Measurements from ENCODE around the gene DERA.
"Not testable (repeated sequence)": the region's sequence is repeated elsewhere in the genome, so short reads cannot be mapped to it uniquely, and the experiment has no call there.

The DERA gene

DNA sequence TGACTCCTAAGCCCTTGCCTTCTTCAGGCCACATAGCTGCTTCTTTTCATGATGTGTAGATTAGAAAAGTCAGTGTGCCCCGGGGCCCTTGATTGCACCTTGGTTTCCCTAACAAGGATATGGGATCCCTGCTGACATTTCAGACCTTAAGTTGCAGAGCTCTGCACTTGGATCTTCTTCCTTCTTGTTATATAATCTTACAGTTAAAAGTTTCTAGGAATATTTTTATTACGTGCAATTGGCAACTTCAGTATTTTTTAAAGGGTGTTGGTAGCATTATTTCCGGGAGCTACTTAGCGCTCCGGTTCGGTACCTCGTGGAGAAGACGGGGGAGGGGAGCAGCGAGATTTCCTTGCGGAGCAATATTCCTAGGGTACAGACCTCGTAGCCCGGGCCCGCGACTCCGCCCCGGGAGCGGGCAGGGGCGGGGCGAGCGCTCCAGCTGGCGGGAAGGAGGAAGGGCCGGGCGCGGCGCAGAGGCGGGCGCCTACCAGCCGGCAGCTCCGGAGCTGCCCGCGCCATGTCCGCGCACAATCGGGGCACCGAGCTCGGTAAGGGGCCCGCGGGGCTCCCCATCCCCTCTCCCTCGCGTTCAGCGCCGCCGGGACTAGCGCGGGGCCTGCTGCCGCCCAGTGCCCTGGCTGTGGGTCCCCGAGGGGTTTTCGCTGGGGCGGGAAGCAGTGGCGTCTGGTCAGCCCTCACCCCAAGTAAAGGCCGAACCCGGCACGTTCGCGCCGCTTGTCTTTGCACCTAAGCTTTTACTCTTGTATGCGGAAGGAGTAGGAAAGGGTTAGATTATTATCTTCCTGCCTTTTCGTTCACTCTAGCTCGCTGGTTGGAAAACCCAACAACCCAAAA, at the start of gene DERA:
TSS of gene DERA (plus strand) at position 469 of the 858 bp plus-strand sequence. CDS start at position 521, 52 bp downstream.
- DNase-seq: peak in 13 of 14 donors; percentile 20 to 82 (median 64)

DNA sequence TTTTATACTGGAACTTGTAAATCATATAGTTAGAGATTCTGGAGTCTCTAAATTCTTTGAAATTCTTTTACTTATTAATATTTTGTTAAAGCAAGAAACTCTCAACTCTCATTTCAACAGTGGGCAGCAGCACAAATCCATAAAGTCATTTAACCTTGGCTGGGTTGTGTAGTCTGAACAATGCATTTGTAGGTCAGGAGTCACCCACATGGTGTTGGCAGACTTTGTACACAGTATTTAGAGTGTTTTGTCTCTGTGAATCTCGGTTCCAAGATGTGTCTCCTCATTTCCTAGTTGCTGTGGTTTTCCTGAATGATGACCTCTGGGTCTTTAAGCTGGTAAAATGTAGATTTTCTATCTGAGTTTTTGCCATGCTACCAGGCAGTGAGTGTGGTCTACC, 49.7 kb upstream of the DERA start:
- DNase-seq: no peak

DNA sequence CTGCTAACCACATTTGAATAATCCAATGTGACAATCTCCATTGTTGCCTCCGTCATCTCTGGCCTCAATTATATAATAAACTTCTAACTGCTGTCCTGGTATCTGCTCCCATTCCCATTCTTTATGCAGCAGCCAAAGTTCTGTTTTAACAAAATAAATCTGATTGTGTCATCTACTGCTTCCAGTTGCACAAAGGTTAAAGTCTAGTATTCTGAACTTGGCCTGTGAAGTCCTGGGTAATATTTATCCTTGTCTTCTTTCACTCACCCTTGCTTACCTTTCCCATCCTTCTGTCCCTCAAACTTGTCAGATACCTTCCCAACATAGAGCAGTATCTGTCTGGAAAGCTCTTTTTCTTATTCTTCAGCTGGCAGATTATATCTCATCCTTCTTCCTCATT, 48.3 kb upstream of the DERA start:
- no peak for DNase-seq

DNA sequence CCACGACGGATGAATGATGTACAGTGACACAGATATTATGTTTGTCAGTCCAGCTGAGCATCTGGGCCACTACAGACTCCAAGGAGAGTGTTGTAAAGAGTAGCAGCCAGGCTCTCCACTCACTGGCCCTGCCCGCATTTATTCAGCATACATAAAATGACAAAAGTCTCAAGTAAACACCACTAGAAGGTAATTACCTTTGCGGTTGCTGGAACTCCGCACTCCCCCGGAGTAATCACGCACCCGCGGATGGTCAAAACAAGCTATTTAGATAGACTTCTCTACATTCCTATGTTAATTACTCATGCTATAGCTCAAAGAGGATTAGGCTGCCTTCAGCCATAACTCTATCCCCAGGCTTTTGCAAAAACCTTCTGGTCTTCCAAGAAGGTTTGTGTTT, 47.8 kb upstream of the DERA start:
- DNase-seq: no peak

DNA sequence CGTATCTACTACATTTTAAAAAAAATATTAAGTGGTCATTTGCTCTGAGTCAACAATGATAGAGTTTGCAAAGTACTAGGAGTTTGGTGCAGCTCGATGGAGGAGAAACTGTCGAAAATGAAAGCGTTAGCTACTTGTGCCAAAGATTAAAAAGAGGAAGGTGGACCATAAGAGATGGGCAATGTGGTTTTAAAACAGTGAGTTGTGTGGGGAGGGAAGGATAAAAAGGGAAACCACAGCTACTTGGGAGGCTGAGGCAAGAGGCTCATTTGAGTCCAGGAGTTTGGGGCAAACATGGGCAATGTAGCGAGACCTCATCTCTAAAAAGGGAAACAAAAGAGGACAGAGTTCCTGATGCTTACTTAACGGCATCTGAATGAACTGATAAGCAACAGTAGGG, 47.1 kb upstream of the DERA start:
- DNase-seq: no peak

DNA sequence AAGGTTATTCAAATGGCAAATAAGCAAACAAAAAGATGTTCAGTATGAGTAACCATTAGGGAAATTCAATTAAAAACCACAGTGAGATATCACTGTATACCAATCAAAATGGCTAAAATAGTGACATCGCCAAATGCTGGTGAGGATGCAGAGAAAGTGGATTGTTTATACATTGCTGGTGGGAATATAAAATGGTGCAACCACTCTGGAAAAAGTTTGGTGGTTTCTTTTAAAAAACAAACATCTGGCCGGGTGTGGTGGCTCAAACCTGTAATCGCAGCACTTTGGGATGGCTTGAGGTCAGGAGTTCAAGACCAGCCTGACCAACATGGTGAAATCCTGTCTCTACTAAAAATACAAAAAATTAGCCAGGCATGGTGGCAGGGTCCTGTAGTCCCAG, 42.9 kb upstream of the DERA start:
- DNase-seq: no peak

DNA sequence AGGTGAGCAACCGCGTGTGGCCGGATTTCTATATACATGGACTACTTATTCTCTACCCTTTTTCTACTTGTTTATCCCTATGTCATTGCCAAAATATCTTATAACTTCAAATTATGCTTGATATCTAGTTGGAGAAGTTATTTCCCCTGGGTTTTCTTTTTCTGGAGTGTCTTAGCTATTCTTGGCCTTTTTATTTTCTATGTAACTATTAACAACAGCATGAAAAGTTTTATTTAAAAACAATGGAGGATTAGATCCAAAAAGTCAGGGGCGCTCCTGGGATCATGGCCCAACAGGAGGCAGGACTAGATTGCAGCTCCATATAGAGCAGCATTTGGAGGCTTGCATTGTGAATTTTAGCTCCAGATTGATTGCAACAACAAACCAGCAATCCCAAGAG, 37.6 kb upstream of the DERA start:
- DNase-seq: no peak

DNA sequence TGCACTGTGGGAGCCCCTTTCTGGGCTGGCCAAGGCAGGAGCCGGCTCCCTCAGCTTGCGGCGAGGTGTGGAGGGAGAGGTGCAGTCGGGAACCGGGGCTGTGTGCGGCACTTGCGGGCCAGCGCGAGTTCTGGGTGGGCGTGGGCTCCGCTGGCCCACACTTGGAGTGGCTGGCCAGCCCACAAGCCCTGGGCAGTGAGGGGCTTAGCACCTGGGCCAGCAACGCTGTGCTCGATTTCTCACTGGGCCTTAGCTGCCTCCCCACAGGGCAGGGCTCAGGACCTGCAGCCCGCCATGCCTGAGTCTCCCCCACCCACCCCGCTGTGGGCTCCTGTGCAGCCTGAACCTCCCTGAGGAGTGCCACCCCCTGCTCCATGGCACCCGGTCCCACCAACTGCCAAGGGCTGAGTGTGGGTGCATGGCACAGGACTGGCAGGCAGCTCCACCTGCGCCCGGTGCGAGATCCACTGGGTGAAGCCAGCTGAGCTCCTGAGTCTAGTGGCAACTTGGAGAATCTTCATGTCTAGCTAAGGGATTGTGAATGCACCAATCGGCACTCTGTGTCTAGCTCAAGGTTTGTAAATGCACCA, 36.5 kb upstream of the DERA start:
- not testable (repeated sequence) for DNase-seq

DNA sequence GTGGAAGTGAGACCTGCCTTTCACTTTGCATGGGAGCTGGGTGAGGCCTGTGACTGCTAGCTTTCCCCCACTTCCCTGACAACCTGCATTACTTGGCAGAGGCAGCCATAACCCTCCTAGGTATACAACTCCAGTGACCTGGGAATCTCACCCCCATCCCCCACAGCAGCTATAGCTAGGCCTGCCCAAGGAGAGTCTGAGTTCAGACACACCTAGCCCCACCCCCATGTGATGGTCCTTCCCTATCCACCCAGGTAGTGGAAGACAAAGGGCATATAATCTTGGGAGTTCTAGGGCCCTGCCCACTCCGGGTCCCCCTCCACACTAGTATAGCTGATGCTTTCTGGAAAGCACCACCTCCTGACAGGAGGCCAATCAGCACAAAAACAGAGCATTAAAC, 35.3 kb upstream of the DERA start:
- no peak for DNase-seq

DNA sequence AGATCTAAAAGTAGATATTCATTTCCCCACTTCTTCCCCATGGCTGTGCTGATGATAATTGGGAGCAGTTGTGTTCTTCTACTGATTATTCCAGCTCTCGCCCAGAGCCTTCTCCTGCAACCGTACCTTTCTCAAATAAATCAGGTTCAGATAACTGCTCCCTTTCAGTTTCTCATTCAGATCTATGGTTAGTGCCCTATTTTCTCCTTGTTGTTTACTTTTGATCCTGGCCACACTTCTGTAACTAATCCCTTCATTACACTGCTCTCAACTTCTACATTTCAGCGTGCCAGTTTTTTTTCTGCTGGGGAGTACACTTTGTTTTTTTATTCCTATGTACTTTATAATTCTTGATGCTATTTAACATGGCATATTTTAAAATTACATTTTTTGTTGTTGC, 31.7 kb upstream of the DERA start:
- no peak for DNase-seq

DNA sequence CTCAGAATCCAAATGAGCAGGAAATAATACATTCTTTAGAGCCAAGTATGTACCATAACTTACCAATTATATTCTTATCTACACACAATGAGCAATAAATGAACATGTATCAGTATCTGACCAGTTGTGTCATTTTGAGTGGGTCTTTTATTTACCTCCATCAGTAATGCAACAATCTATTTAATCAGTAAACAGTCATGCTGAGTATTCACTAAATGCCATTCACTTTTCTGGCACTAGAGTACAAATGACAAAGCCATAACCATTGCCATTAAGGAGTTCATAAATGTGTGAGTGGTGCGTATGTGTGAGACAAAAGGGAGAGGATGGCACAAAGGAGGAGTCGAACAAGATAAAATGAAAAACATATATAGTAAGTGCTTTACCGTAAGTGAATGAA, 30.4 kb upstream of the DERA start:
- no peak for DNase-seq

DNA sequence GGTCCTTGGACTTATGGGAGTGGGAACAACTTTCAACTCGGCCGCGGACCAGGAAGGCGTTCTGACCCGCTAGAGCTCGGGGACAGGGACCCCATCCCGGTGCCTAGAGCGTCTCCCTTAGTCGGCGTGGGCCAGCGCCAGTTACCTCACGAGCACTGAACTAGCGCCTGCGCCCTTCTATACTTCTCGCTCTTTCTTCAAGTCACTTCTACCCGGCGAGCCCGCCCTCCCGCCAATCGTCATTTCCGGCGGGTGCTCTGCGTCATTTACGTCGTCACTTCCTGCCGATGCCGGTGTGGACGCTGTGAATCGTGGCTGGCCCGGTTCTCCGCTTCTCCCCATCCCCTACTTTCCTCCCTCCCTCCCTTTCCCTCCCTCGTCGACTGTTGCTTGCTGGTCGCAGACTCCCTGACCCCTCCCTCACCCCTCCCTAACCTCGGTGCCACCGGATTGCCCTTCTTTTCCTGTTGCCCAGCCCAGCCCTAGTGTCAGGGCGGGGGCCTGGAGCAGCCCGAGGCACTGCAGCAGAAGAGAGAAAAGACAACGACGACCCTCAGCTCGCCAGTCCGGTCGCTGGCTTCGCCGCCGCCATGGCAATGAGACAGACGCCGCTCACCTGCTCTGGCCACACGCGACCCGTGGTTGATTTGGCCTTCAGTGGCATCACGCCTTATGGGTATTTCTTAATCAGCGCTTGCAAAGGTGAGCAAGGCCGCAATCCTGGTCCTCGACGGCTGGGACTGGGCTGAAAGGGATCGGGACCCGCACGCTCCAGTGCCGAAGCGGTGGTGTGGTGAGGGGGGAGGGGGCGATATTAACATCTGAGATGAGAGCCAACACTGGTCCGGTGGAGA, 28.8 kb upstream of the DERA start, which contains the start of gene STRAP:
TSS of gene STRAP (plus strand) at position 270 of the 854 bp plus-strand sequence. CDS start at position 591, 321 bp downstream.
- peak; percentile 70 to 97 (median 94) for DNase-seq

DNA sequence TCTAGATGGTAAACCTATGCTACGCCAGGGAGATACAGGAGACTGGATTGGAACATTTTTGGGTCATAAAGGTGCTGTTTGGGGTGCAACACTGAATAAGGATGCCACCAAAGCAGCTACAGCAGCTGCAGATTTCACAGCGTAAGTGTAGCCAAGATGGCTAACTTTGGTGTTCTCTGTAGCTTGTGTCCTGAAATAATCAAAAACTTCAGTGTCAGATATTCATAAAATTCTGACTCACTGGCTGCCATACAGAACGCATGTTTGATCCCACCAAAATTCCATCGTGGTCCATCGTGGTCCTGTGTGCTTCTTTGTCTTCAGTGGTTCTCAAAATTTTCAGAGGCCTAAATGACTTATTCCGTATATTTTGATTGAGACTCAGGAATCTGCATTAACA, 27.6 kb upstream of the DERA start:
- no peak for DNase-seq

DNA sequence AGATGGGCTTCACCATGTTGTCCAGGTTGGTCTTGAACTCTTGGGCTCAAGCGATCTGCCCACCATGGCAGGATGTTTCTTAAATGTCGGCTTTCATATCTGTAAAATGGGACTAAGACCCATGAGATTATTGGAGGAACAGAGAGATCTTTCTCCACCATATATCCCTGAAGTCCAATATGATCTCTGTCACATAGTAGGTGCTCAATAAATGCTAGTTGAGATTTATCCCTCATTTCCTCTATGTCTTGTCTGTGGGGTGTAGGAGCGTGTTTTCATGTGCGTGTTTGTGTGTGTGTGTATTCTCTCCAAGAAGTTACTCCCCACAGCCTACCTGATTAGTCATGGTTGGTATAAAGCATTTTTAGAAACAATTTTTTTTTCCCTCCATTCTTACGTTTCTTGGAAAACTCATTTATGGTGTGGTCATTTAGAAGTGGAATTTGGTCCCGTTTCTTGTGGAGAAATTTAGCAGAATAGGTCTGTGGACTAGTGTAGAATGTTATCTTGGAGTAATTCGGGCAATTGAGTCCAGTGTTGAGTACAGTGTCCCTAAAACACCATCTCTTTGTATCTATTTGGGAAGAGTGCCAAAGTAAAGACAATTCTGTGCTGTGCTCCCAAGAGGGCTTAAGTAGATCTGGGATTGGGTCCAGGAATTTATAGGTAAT, 24.6 kb upstream of the DERA start:
- DNase-seq: no peak

DNA sequence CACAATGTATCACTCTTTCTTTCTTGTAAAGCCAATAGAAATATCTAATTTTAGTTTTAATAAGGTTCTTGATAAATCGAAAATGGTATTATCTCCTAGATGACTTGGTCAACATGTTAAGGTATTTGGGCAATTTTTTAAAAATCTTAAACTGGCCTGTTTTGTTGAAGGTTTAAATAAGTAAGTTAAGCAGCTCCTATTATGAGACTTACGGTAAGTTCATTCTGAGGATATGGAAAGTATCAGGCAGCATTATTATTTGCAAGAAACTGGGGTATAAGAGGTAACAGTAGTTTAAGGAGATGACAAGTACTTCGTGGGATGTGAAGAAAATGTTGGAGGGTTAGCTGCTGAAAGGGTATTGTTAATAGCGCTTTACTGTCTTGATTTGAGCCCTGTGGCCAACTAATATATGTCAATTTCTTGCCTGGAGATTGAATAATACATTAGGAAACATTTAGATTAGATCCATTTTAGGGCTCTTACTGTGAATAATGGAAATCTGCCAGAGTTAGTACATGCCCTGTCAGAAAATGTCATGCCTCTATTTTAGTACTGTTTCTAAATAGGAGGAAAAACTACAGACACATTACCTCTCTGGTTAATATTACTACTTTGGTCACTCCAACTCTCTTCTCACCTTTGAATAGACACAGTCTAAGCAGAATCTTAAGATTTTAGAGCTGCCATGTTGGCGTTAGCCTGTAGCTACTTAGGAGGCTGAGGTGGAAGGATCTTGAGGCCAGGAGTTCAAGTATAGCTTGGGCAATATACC, 23.9 kb upstream of the DERA start:
- no peak for DNase-seq

DNA sequence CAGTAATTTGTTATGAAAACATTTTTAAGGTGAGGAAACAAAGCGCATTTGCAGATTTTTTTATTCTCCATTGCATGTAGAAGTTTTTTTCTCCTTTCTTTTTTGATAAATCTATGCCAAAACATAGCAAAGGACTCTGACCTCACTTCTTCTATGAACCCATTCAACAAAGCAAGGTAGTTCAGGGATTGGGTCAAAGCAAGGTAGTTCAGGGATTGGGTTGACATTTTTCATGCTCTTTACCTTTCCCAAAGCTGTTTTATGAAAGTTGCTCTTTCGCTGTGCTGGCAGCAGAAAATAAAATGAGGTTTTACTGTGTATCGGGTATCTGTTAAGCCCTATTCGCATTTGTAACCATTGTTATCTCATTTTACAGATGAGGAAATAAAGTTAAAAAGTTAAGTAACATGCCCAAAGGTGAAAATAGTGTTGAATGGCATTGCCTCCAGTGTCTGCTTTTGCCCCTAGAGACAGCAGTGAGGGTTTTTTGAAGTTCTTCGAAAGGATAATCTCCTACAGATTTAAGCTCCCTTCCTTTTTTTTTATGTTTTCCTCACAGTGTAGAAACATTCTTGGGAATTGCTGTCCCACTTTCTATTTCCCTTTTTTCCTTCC, 18.4 kb upstream of the DERA start:
- DNase-seq: no peak

DNA sequence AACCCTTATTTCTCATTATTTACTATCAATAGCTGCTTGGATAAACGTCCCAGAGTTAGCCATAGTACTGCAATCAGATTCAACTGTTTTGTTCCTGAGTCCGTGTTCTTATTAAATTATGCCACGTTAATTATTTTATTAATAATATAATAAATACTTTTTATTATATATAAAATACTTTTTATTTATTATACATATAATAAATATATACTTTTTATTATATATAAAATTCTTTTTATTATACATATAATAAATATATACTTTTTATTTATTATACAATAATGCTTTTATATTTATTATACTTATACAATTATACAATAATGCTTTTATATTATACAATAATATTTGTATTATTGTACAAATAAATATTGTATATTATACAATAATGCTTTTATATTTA, 17.9 kb upstream of the DERA start:
- no peak for DNase-seq

DNA sequence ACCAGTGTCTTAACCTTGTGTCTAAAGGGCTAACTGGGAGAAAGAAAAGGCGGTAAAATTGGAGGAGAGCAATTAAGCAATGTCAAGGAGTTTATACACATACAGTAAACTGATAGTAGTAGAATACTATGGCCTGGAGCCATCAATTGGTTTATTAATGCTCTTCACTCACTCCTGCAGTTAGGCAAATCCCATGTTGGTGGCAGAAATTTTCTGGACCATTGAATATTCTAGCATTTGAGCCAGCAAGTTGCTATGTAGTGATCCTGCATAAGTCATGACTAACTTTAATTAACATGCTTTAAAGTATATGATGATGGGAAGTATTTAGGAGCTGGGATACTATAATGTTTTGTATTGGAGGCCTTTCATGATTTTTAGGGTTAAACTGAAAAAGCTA, 14.3 kb upstream of the DERA start:
- DNase-seq: no peak

DNA sequence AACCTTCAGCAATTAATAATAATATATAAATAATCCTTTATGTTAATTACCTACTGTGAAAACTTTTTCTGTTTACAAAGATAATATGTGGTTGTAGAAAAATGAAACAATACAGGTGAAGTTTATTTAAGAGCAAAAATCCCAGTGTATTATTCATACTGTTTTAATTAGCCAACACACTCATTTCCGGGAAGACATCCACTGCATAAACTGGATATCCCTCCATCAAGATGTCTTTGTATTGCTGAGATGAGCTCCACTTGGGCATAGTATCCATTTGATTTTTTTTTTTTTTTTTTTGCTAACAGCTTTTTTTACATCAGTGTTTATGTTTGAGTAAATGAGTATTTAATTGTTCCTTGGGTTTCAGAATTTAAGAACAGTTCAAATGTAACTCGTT, 13.7 kb upstream of the DERA start:
- DNase-seq: no peak

DNA sequence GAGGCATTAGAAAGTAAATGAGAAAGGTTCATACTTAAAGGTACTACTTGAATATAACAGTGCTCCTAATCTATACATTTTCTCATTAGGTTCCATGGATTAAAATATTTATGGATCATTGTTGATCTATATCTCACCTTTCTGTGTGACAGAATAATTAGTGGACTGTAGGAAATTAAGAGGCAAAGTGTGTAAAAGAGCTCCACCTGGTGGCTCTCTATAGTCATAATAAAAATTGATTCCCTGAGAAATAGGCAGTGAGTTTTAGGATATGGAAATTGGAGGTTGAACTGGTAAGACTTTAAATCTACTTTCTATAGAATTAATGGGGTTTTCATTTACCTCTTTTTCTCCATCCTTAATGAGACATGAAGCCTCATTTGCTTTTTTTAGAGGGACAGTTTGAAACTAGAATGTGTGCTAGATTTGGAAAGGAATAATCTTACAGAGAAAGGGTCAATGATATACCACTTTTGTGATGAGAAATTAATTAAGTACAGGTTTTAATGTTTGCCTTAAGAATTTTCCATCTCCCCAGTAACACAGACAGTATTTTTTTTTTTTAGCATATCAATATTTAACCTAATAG, 11.8 kb upstream of the DERA start:
- no peak for DNase-seq

DNA sequence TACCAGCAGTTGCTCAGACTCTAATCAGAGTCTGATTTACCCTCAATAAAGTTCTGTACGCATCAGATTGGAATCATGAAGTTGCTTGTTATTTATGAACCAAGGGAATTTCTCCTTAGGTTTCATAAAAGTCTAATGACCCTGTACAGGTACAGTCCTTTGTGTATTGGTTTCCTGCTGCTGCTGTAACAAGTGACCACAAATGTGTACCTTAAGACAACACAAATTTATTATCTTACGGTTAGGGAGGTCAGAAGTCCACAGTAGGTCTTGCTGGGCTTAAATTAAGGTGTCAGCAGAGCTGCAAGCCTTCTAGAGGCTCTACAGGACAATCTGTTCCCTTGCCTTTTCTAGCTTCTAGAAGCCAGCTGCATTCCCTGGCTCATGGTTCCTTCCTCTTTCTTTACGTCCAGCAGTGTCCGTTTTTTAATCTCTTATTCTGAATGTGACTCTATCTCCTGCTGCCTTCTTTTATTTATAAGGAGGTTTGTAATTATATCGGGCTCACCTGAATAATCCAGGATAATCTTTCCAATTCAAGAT, 6.7 kb upstream of the DERA start:
- no peak for DNase-seq

All from C1 segment of cervical spinal cord (tissue), 14 donors.